Transverse colon (tissue), 4 donors: ENCODE measurements around the gene OTOG.

Source experiments
- POLR2A ChIP-seq: fragments of 450-650 bp; IDR thresholded peaks from one replicate; pipeline ENCODE4 v1.6.1; 2016; ENCODE audit warnings: antibody characterized with exemption, mild to moderate bottlenecking, moderate library complexity
- POLR2AphosphoS5 ChIP-seq, 3 donors: sonication (generic); formaldehyde crosslinking; IDR thresholded peaks; one replicate each; pipeline ENCODE4 v1.6.1; 2016; ENCODE audit warnings: antibody characterized with exemption in 3 of 3
- TF ChIP-seq, protein P1 (sequence below), 5 experiments: fragments of 200-600 bp in 3 of 5; fragments of 450-650 bp in 2 of 5; sonication (generic) in 3 of 5; IDR thresholded peaks; 1 replicate in 2 of 5; 2 replicates in 3 of 5; pipeline ENCODE4 v1.5.1; 2016 to 2017; ENCODE audit warnings: antibody characterized with exemption in 5 of 5, inconsistent platforms in 3 of 5, mild to moderate bottlenecking in 2 of 5, moderate library complexity in 1 of 5

DNA sequence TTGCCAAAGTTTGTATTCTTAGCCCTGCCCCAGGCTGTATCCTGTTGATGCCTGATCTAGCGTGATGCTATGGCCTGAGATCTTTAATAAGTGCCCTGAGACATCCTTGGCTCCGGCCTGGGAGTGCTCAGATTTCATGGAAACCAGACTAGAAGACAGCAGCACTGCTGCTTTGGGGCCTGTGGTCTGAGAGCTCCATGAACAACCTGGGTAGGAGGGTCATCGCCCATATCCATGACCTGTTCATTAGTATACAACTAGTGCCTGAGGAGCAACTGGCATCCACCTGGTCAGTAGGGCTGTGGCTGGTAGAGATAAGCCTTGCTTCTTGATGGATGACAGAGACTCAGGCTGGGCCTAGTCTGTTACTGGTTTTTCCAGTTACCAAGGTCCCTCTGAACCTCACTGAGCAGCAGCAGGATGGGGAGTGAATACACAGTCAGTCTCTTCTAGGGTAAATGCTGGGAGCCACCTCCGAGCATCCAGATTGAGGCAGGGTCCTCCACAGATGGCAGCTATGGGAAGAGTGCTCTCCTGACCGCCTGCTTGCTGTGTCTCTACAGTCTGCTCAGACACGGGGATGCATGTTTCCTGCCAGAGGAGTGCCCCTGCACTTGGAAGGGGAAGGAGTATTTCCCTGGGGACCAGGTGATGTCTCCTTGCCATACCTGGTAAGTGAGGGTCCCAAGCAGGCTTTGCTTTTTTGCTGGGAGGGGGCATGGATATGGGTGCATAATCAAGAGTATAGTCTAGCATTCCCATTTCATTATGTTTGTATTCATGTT lies 39.0 kb downstream of the OTOG start:
- TF ChIP-seq, protein P1, sequence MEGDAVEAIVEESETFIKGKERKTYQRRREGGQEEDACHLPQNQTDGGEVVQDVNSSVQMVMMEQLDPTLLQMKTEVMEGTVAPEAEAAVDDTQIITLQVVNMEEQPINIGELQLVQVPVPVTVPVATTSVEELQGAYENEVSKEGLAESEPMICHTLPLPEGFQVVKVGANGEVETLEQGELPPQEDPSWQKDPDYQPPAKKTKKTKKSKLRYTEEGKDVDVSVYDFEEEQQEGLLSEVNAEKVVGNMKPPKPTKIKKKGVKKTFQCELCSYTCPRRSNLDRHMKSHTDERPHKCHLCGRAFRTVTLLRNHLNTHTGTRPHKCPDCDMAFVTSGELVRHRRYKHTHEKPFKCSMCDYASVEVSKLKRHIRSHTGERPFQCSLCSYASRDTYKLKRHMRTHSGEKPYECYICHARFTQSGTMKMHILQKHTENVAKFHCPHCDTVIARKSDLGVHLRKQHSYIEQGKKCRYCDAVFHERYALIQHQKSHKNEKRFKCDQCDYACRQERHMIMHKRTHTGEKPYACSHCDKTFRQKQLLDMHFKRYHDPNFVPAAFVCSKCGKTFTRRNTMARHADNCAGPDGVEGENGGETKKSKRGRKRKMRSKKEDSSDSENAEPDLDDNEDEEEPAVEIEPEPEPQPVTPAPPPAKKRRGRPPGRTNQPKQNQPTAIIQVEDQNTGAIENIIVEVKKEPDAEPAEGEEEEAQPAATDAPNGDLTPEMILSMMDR (IDR thresholded peaks at IDR 0.05) = no peak
- TF ChIP-seq POLR2AphosphoS5 (IDR thresholded peaks at IDR 0.05) (no peak), POLR2A (no peak)
